Esophagus squamous epithelium (tissue), 5 donors: ENCODE results near the gene EDAR. TPM values are rescaled to one million over a fixed set of nuclear protein-coding genes. Genes with fewer than 3 reads are reported as not detected.

Source experiments
- DNase-seq: peaks from one replicate; lab custom pipeline; 2025; lab: John Stamatoyannopoulos, UW
- H3K27ac ChIP-seq, 4 donors: fragments of 200-600 bp; sonication (generic); one replicate each; pipeline ENCODE4 v1.5.1; 2016 to 2019; ENCODE audit warnings: mild to moderate bottlenecking in 1 of 4
- H3K27me3 ChIP-seq, 4 donors: fragments of 200-600 bp; sonication (generic); 1 replicate in 3 of 4; 2 replicates in 1 of 4; pipeline versions ENCODE4 v1.5.1 to v1.6.0; 2017 to 2021; ENCODE audit warnings: antibody characterized with exemption in 1 of 4
- H3K36me3 ChIP-seq, 3 donors: fragments of 200-600 bp; sonication (generic); one replicate each; pipeline ENCODE4 v1.5.1; 2016 to 2019
- H3K4me1 ChIP-seq, 3 donors: fragments of 200-600 bp; sonication (generic); one replicate each; pipeline ENCODE4 v1.5.1; 2017 to 2019
- H3K4me3 ChIP-seq, 4 donors: fragments of 200-600 bp; sonication (generic); 1 replicate in 3 of 4; 2 replicates in 1 of 4; pipeline ENCODE4 v1.5.1; 2016 to 2019; ENCODE audit warnings: mild to moderate bottlenecking in 2 of 4, moderate library complexity in 1 of 4
- H3K9me3 ChIP-seq, 3 donors: fragments of 200-600 bp; sonication (generic); one replicate each; pipeline ENCODE4 v1.5.1; 2016 to 2019
- CTCF ChIP-seq, 6 experiments: fragments of 450-650 bp in 4 of 6; fragments of 200-600 bp in 2 of 6; sonication (generic) in 2 of 6; IDR thresholded peaks; one replicate each; pipeline ENCODE4 v1.5.1; 2016 to 2019; ENCODE audit warnings: antibody characterized with exemption in 6 of 6, mild to moderate bottlenecking in 4 of 6, moderate library complexity in 4 of 6
- POLR2A ChIP-seq, 4 donors: fragments of 450-650 bp; IDR thresholded peaks; one replicate each; pipeline ENCODE4 v1.6.1; 2017; ENCODE audit warnings: antibody characterized with exemption in 4 of 4, mild to moderate bottlenecking in 4 of 4, moderate library complexity in 3 of 4
- WGBS, 2 donors: methylation state at CpG; one replicate each; pipeline ENCODE4 v1.1.5; 2018; 5-methylcytosine and 5-hydroxymethylcytosine counted together
- intact Hi-C: fragments of 100-400 bp; cut with DNase I; formaldehyde crosslinking; loops from one replicate; pipeline ENCODE4 v1.15.0; 2022
- total RNA-seq, 4 donors: library from RNA; depleted of rRNA; stranded (reverse); fragments of >200 nt; gene quantifications; one replicate each; pipeline ENCODE4 v1.1.0, GENCODE V29; 2016
- donor health status: DM: yes; HTN: yes; CAD: no.

EDAR gene
- total RNA-seq, 4 donors from 2014 or later = 3.9 to 5.3 (median 4.4) TPM

GRCh38 chr2:108979461-108979860, 9.6 kb downstream of the EDAR start:
- DNase-seq = no peak
- Histone ChIP-seq H3K4me3 (no peak overlapping the region), H3K4me1 (peaks cover 0 to 66% (median 0%) of the 10 kb centered on the region in 3 donors), H3K27me3 (no peaks in the 10 kb centered on the region), H3K36me3 (no peaks in the 10 kb centered on the region), H3K9me3 (no peaks in the 10 kb centered on the region), H3K27ac (no peak overlapping the region)
- 100% methylated on average over 1 to 2 of the region's 3 CpGs for WGBS, 2 donors
- intact Hi-C loops = no loop called here
- TF ChIP-seq POLR2A (IDR thresholded peaks at IDR 0.05) (no peak), CTCF (IDR thresholded peaks at IDR 0.05) (no peak)

GRCh38 chr2:108978709-108979111, 10.3 kb downstream of the EDAR start:
- TF ChIP-seq POLR2A (IDR thresholded peaks at IDR 0.05) (no peak), CTCF (IDR thresholded peaks at IDR 0.05) (no peak)
- WGBS, 2 donors = 35 to 37% methylated on average over 7 of the region's 7 CpGs
- H3K9me3 ChIP-seq = no peaks in the 10 kb centered on the region
- H3K36me3 ChIP-seq = no peaks in the 10 kb centered on the region
- H3K4me1 ChIP-seq = peaks cover 0 to 66% (median 0%) of the 10 kb centered on the region in 3 donors
- no peak overlapping the region for H3K4me3 ChIP-seq
- intact Hi-C loops = no loop called here
- no peak for DNase-seq
- H3K27me3 ChIP-seq = no peaks in the 10 kb centered on the region
- peak overlapping the region in 2 of 4 donors; percentile 6 to 24 for H3K27ac ChIP-seq

- H3K27me3 ChIP-seq = no peaks in the 10 kb centered on the region
- 78 to 90% methylated on average over 13 to 14 of the region's 14 CpGs for WGBS, 2 donors
- DNase-seq = no peak
- H3K4me3 ChIP-seq = no peak overlapping the region
- TF ChIP-seq CTCF (IDR thresholded peaks at IDR 0.05) = no peak
- H3K9me3 ChIP-seq = no peaks in the 10 kb centered on the region
- intact Hi-C loops = no loop called here
- H3K27ac ChIP-seq = peak overlapping the region in 2 of 4 donors; percentile 30 to 36
- H3K36me3 ChIP-seq = no peaks in the 10 kb centered on the region
- peaks cover 0 to 84% (median 6%) of the 10 kb centered on the region in 3 donors for H3K4me1 ChIP-seq
These were observed 13.2 kb downstream of the EDAR start for GRCh38 chr2:108975613-108976435.

GRCh38 chr2:108974674-108975073, 14.3 kb downstream of the EDAR start:
- H3K27ac ChIP-seq = peak overlapping the region in 3 of 4 donors; percentile 36 to 90 (median 40)
- H3K4me1 ChIP-seq = peaks cover 0 to 88% (median 12%) of the 10 kb centered on the region in 3 donors
- no peaks in the 10 kb centered on the region for H3K36me3 ChIP-seq
- intact Hi-C loops = no loop called here
- H3K4me3 ChIP-seq = no peak overlapping the region
- TF ChIP-seq CTCF (IDR thresholded peaks at IDR 0.05) (no peak), POLR2A (IDR thresholded peaks at IDR 0.05) (no peak)
- H3K9me3 ChIP-seq = no peaks in the 10 kb centered on the region
- H3K27me3 ChIP-seq = no peaks in the 10 kb centered on the region
- WGBS, 2 donors = 78% methylated on average over 3 to 4 of the region's 4 CpGs
- DNase-seq = no peak

GRCh38 chr2:108972663-108973062, 16.4 kb downstream of the EDAR start:
- no peak overlapping the region for H3K4me3 ChIP-seq
- H3K36me3 ChIP-seq = no peaks in the 10 kb centered on the region
- TF ChIP-seq POLR2A (IDR thresholded peaks at IDR 0.05) (no peak), CTCF (IDR thresholded peaks at IDR 0.05) (no peak)
- no peaks in the 10 kb centered on the region for H3K9me3 ChIP-seq
- intact Hi-C loops = no loop called here
- H3K27ac ChIP-seq = peak overlapping the region; percentile 85 to 93 (median 90)
- H3K4me1 ChIP-seq = peaks cover 0 to 89% (median 12%) of the 10 kb centered on the region in 3 donors
- no peak for DNase-seq
- H3K27me3 ChIP-seq = no peaks in the 10 kb centered on the region
- 46 to 76% methylated on average over 5 to 6 of the region's 6 CpGs for WGBS, 2 donors
